T-helper 1 cell treated with Interleukin-12 subunit alpha and Interleukin-12 subunit beta and Interleukin-4 antibody, amounts not matched to agents 30 μg/mL and 1 μg/mL, for 36 hours (primary cell): ENCODE measurements around the gene PLCL2.
A peak's percentile ranks its signal among the peaks of the same experiment; 100 is the strongest.

Experiments
- H3K27ac Mint-ChIP-seq: one replicate; pipeline ENCODE4 v1.8.0; 2021; ENCODE audit warnings: mild to moderate bottlenecking, mixed read lengths
- H3K27me3 Mint-ChIP-seq: one replicate; pipeline ENCODE4 v1.8.0; 2021; ENCODE audit warnings: low read depth, mixed read lengths
- H3K36me3 Mint-ChIP-seq: one replicate; pipeline ENCODE4 v1.8.0; 2021; ENCODE audit warnings: low read depth, mixed read lengths
- H3K4me1 Mint-ChIP-seq: one replicate; pipeline ENCODE4 v1.8.0; 2021; ENCODE audit warnings: low read depth, mixed read lengths
- H3K4me3 Mint-ChIP-seq: one replicate; pipeline ENCODE4 v1.8.0; 2021; ENCODE audit warnings: mild to moderate bottlenecking, moderate library complexity, mixed read lengths
- H3K9me3 Mint-ChIP-seq: one replicate; pipeline ENCODE4 v1.8.0; 2021; ENCODE audit warnings: mixed read lengths

Gene PLCL2

DNA sequence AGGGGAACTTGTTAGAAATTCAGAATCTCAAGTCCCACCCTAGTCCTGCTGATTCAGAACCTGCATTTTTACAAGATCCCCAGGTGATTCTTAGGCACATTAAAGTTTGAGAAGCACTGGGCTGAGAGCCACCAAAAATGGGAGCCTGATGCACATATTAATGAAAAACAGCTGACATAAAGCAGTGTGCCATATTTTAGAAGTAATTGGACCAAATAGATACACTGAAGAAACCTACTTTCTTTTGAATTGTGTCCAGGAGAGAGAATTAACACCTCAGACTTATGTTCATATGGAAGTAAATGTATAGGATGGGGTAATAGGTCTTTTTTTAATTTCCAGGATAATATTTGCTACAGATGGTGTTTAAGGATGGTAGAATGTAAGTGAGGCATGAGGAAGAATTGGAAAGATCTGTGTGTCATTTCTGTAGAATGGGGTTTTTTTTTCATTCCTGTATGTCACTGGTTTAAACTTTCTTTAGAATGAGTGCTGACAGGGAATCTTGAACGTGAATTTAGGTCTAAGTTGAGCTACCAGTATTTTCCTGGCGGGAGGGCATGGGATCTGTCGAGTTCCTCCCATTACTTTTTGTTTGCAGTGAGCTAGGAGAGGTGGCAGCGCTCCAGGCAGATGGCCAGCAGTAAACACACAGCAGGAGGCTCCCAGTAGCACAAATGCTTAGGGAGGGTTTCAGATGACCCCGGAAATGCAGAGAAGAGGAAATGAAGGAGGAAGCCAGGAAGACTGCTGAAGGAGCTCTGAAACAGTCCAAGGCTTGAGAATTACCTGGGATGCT is 185.6 kb downstream of the PLCL2 start:
- Mint-ChIP-seq H3K27me3 (no peaks in the 10 kb centered on the region), H3K9me3 (no peaks in the 10 kb centered on the region), H3K36me3 (peaks cover 45% of the 10 kb centered on the region), H3K4me1 (peaks cover 28% of the 10 kb centered on the region), H3K27ac (no peak overlapping the region), H3K4me3 (no peak overlapping the region)

DNA sequence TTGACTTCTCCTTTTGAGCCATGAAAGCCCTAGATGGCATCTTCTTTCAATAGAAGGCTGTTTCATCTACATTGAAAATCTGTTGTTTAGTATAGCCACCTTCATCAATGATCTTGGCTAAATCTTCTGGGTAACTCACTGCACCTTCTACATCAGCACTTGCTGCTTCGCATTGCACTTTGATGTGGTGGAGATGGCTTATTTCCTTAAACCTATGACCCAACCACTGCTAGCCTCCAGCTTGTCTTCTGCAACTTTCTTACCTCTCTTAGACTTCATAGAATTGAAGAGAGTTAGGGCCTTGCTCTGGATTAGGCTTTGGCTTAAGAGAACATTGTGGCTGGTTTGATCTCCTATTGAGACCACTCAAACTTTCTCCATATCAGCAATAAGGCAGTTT is 189.8 kb downstream of the PLCL2 start:
- Mint-ChIP-seq H3K36me3 (peaks cover 48% of the 10 kb centered on the region), H3K4me3 (no peak overlapping the region), H3K27ac (peak overlapping the region; percentile 70), H3K9me3 (peaks cover 9% of the 10 kb centered on the region), H3K27me3 (no peaks in the 10 kb centered on the region), H3K4me1 (peaks cover 51% of the 10 kb centered on the region)

DNA sequence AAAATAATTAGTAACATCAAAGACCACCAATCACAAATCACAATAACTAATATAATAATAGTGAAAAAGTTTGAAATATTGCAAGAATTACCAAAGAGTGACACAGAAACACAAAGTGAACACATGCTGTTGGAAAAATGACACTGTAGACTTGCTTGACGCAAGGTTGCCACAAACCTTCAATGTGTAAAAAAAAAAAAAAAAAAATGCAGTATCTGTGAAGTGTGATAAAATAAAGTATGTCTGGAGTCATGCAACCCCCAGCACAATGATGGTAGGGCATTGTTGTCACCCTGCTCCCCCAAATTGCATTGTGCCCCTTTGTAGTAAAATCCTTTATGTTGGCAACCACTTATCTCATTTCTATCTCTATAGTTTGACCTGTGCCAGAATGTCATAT is 190.6 kb downstream of the PLCL2 start:
- H3K27ac Mint-ChIP-seq: peak overlapping the region; percentile 14
- H3K36me3 Mint-ChIP-seq: peaks cover 47% of the 10 kb centered on the region
- peaks cover 9% of the 10 kb centered on the region for H3K9me3 Mint-ChIP-seq
- no peaks in the 10 kb centered on the region for H3K27me3 Mint-ChIP-seq
- H3K4me3 Mint-ChIP-seq: no peak overlapping the region
- peaks cover 53% of the 10 kb centered on the region for H3K4me1 Mint-ChIP-seq

DNA sequence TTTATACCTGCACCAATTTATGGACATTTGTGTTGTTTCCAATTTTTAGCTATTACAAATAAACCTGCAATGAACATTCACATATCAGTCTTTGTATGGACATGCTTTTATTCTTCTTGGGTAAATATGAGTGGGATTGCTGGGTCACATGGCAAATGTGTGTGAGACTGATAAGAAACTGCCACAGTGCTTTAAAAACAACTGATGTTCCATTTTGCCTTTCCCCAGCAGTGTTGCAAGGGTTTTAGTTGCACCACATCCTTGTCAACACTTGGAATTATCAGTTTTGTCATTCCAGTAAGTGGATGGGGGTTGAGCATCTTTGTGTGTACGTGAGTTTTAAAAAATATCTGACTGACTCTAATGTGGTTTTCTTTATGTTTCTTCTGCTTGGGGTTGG is 191.2 kb downstream of the PLCL2 start:
- Mint-ChIP-seq H3K9me3 (peaks cover 9% of the 10 kb centered on the region), H3K4me3 (no peak overlapping the region), H3K36me3 (peaks cover 45% of the 10 kb centered on the region), H3K4me1 (peaks cover 50% of the 10 kb centered on the region), H3K27ac (peak overlapping the region; percentile 43), H3K27me3 (no peaks in the 10 kb centered on the region)

DNA sequence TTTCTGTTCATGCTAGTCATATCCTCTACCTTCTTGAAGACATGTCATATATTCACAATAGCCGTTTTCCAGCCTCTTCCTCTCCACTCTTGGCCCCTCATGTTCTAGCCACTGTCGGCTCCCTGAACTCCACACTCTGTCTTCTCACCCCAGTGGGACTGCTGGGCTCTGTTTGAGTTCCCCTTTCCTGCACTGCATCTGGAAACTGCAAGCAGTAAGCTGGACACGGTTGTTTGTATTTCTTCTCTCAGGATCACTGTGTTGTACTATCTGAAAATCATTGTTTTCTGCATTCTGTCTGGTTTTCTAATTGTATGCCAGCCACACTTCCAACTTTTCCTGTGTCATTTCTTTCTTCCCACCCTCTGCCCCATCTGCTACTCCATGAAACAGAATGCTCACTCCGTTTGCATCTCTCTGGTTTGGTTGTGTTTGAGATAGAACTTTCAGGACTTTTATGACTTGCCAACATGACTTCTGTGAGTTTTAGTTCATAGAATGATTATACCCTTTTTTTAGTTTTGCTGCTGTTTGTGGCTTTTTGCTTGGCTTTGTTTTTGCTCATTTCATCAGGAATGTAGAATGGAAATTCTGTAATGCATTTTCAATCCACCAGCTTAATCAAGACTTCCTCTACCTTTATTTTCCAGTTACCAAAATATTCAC is 192.3 kb downstream of the PLCL2 start:
- Mint-ChIP-seq H3K27me3 (no peaks in the 10 kb centered on the region), H3K4me1 (peaks cover 53% of the 10 kb centered on the region), H3K4me3 (peak overlapping the region; percentile 22), H3K9me3 (peaks cover 9% of the 10 kb centered on the region), H3K27ac (peak overlapping the region; percentile 8), H3K36me3 (peaks cover 54% of the 10 kb centered on the region)

DNA sequence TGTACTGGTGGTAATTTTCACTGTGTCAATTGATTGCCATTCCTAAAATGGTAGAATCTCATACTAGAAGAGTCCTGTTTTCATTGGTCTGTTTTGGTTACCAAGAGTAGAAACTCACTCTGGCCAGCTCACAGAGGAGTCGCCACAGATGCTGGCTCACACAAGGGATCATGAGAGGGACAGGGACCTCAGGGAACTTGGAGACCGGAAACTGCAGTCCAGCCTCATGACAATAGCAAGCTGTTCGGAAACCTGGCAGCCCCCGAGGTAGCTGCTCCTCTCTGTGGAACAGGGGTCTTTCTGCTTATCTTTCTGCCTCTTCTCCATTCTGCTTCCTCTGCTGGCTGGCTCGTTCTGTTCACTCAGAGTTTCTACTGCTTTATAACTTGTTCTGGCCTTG is 192.9 kb downstream of the PLCL2 start:
- Mint-ChIP-seq H3K27me3 (no peaks in the 10 kb centered on the region), H3K36me3 (peaks cover 56% of the 10 kb centered on the region), H3K4me3 (no peak overlapping the region), H3K27ac (peak overlapping the region; percentile 12), H3K4me1 (peaks cover 53% of the 10 kb centered on the region), H3K9me3 (peaks cover 9% of the 10 kb centered on the region)

DNA sequence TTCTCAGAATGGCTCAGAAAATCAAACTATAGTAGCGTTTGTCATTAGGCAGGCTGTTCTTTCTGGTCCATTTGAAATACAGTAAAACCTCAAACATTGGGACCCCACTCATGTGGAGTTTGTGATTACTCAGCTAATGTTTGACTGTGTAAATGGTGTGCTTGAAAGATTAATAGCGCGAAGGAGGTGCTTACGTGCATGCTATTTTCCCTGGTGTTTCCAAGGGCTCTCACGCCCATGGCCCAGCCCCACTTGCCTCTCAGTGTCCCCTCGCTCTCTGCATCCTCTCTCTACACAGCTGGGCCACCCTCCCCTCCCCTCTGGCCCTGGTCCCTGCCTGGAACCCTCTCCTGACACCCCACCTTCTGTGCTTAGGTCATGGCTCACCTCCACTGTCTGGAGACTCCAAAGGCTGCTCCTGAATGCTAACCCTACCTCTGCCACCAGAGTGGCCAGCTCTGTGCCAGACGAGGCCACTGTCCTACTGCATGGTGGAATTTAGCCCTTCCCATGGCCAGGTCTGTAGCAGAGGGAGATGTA is 194.2 kb downstream of the PLCL2 start:
- peaks cover 50% of the 10 kb centered on the region for H3K4me1 Mint-ChIP-seq
- H3K27ac Mint-ChIP-seq: no peak overlapping the region
- H3K27me3 Mint-ChIP-seq: no peaks in the 10 kb centered on the region
- H3K4me3 Mint-ChIP-seq: no peak overlapping the region
- H3K36me3 Mint-ChIP-seq: peaks cover 60% of the 10 kb centered on the region
- peaks cover 9% of the 10 kb centered on the region for H3K9me3 Mint-ChIP-seq

DNA sequence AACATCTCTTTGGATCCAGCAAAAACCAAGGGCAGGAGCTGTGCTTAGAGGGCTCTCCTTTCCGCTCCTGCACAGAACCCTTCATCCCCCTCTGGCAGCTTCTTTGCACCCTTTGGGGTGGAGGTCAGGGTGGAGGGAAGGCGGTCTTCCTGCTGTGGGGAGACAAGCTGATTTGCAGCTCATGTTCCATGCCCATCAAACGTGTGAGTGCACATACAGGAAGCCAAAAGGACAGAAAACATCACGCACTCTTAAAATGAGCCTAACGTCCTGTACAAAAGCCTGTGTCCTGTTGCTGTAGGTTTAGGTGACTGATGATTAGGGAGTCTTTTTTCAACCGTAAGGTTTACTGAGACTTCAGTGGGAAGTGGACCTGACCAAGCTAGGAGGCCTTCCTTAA is 195.2 kb downstream of the PLCL2 start:
- peaks cover 12% of the 10 kb centered on the region for H3K9me3 Mint-ChIP-seq
- peak overlapping the region; percentile 76 for H3K27ac Mint-ChIP-seq
- H3K4me1 Mint-ChIP-seq: peaks cover 40% of the 10 kb centered on the region
- H3K36me3 Mint-ChIP-seq: peaks cover 64% of the 10 kb centered on the region
- peak overlapping the region; percentile 32 for H3K4me3 Mint-ChIP-seq
- H3K27me3 Mint-ChIP-seq: no peaks in the 10 kb centered on the region

DNA sequence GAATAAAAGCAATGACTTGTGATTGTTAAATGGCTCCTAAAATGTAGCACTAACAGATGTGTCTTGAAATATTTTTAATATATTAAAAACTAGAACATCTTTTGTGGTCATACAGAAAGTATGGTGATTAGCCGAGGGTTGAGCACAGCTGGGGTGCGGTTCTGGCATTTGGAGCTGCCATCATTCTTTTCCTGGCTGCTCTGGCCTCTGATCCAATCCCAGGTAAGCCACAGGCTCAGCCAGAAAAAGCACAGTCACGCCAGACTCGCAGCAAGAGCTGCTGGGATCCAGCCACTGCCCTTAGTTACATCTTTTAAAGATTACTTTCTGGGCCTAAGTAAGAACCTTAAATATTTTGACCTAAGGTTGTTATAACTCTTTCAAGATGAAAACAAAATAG is 196.8 kb downstream of the PLCL2 start:
- peaks cover 61% of the 10 kb centered on the region for H3K36me3 Mint-ChIP-seq
- H3K4me1 Mint-ChIP-seq: peaks cover 38% of the 10 kb centered on the region
- no peaks in the 10 kb centered on the region for H3K27me3 Mint-ChIP-seq
- no peak overlapping the region for H3K4me3 Mint-ChIP-seq
- H3K9me3 Mint-ChIP-seq: peaks cover 11% of the 10 kb centered on the region
- no peak overlapping the region for H3K27ac Mint-ChIP-seq

DNA sequence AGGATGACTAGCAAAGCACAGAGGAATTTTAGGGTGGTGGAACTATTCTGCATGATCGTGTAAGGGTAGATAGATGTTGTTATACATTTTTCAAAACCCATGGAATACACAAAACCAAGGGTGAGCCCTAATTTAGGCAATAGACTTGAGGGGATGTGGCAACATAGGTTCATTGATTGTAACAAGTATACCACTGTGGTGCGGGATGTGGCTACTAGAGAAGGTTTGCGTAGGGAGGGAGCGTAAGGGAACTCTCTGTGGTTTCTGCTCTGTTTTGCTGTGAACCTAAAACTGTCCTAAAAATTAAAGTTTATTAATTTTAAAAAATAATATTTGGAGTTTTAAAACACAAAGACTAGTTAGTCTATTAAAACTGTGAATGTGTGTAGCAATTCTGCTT is 202.8 kb downstream of the PLCL2 start:
- Mint-ChIP-seq H3K36me3 (peaks cover 65% of the 10 kb centered on the region), H3K4me3 (no peak overlapping the region), H3K9me3 (peaks cover 11% of the 10 kb centered on the region), H3K27me3 (no peaks in the 10 kb centered on the region), H3K4me1 (peaks cover 44% of the 10 kb centered on the region), H3K27ac (no peak overlapping the region)

DNA sequence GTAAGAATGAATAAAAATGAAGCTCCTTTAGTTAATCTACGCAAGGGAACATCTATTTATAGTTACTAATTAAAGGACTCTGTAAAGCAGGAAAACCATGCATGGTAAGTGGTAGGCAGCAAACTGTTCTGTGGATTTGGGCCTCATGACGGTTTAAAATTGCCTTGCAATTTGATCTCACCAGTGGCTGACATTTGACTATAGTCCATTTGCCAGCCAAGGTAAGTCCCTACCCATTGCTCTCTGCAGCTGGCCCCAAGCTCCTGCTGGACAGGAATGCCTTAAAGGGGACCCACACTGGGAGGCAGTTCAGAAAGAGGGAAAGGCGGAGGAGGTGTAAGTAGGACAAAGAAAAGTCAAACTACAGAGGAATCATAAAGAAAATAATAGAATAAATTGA is 203.3 kb downstream of the PLCL2 start:
- peaks cover 42% of the 10 kb centered on the region for H3K4me1 Mint-ChIP-seq
- no peaks in the 10 kb centered on the region for H3K27me3 Mint-ChIP-seq
- peaks cover 66% of the 10 kb centered on the region for H3K36me3 Mint-ChIP-seq
- H3K9me3 Mint-ChIP-seq: peaks cover 11% of the 10 kb centered on the region
- H3K4me3 Mint-ChIP-seq: peak overlapping the region; percentile 44
- peak overlapping the region; percentile 41 for H3K27ac Mint-ChIP-seq

DNA sequence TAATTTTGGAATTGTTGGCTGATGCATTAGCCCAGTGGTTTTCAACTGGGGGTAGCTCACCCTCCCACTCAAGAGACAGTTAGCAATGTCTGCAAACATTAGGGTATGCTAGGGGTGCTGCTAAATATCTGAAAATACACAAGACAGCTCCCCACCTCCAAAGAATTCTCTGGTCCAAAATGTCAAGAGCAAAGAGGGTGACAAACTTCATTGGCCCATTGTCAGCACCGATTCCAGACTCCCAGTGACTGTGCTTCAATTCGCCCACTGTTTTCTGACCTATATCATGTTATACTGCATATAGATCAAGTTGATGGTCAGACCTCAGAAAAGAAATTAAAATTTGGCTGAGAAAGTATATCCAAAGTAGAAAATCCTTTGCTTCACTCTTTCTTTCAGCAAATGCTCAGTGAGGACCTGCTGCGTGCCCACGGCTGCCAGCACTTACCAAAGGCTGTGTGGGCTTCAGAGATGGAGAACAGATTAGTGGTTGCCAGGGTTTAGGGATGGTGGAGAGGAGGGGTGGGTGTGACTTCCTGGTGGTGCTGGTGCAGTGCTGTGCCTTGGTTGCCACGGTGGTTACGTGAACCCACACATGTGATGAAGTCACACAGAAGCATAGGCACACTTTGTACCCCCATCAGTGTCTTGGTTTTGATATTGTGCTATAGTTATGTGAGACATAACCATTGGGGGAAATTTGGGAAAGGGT is 204.0 kb downstream of the PLCL2 start:
- Mint-ChIP-seq H3K36me3 (peaks cover 62% of the 10 kb centered on the region), H3K27me3 (no peaks in the 10 kb centered on the region), H3K4me3 (peak overlapping the region; percentile 29), H3K27ac (peak overlapping the region; percentile 12), H3K4me1 (peaks cover 40% of the 10 kb centered on the region), H3K9me3 (peaks cover 11% of the 10 kb centered on the region)

DNA sequence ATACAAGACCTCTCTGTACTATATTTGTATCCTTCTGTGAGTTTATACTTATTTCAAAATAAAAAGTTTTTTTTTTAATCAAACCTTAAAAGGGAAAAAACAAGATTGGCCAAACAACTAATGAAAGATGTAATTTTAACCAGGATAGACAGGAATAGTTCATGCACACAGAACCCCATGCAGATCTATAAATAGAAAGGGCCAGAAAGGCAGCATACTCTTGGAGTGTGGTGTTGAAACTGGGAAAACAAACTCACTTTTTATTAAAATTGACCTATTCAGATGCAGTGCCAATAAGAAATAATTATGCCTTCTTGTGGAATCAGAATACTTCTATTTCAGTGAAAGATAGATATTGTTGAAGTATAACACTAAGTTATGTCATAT is 204.6 kb downstream of the PLCL2 start:
- Mint-ChIP-seq H3K36me3 (peaks cover 60% of the 10 kb centered on the region), H3K4me1 (peaks cover 40% of the 10 kb centered on the region), H3K27ac (no peak overlapping the region), H3K9me3 (peaks cover 11% of the 10 kb centered on the region), H3K4me3 (no peak overlapping the region), H3K27me3 (no peaks in the 10 kb centered on the region)

DNA sequence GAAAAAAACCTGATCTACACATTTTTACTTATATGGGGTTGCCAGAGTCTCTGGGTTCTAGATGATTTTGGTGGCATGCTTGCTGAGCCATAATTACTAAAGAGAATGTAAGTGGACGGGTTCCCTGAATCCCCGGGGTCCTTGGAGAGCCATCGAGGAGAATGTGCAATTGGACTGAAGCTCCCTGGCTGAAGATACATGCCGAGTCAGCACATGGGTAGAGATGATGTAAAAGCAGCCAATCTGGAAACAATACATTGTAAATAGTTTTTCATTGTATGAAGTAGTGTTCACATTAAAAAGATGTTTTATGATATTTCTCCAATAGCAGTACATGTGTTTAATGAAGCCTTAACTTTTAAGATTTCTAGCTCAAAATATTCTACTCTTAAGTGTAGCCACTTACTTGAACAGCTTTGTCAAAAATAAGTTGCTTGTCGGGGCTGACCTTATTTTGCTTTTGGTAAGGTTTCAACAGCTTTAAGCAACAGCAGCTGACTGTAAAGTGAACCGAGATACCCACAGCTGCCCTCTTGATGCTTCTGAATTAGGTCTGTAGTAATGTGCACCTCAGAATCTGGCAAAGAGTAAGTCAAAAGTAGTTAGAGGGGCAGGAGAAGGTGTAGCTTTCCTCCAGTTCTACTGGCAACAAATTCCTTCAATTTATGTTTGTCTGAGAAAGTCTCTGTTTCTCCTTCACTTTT is 205.7 kb downstream of the PLCL2 start:
- H3K4me3 Mint-ChIP-seq: no peak overlapping the region
- H3K27me3 Mint-ChIP-seq: no peaks in the 10 kb centered on the region
- H3K4me1 Mint-ChIP-seq: peaks cover 40% of the 10 kb centered on the region
- no peak overlapping the region for H3K27ac Mint-ChIP-seq
- H3K9me3 Mint-ChIP-seq: peaks cover 7% of the 10 kb centered on the region
- peaks cover 55% of the 10 kb centered on the region for H3K36me3 Mint-ChIP-seq
